SW 1271 (cell line): ENCODE data around the gene CPED1.

Experiments
- DNase-seq, 2 experiments: peaks; one replicate each; lab custom pipeline; 2025; lab: John Stamatoyannopoulos, UW

Gene CPED1

DNA sequence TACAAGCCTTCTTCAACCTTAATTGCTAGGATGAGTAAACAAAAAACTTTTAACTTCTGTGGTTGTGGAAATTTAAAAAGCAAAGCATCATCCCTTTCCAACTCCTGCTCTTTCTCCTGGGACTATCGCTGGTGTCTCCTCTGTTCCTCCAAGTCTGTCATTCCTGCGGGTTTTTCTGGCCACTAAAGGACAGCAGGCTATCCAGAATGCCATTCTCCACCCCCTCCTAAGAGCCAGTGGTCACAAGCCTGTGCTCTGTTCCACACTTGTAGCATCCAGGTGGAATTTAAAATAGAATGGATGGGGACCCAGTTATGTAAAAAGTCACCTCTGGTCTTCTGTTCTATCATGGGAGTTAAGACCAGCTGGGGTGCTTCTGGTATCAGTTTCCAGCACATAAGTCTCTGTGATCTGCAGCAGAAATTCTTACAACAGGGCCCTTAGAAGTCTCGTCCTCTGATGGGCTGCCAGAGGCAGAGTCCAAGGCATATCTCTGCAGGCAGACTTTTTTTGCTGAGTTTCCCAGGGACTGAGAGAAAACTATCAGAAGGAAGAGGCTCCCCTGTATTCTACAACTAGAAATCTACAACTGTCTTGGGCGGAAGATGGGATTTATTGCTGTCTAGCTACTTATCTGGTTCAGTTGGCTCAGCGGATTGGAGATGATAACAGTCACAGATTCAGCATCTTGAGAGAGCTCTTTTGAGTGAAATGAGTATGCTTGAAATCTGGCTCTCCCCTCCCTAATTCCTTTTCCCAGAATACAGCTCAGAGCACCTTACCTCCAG, 335.2 kb downstream of the CPED1 start:
- DNase-seq = no peak

DNA sequence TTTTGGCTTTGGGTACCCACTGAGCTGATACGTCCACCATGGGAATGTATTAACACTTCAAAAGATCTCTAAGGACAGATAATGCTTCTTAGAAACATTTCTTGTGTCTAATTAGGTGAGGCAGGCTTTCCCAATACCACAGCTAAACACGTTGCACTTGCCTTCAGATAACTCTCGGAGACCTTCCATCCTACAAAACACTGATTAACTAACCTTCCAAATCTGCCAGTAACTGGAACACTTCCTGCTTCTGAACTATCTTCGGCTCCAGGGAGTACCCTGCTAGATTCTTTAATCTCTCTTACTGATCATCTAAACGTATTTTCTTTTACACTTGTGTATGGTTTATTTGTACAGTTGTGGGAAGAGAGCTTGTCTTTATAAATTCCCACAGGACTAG, 339.2 kb downstream of the CPED1 start:
- DNase-seq = no peak

DNA sequence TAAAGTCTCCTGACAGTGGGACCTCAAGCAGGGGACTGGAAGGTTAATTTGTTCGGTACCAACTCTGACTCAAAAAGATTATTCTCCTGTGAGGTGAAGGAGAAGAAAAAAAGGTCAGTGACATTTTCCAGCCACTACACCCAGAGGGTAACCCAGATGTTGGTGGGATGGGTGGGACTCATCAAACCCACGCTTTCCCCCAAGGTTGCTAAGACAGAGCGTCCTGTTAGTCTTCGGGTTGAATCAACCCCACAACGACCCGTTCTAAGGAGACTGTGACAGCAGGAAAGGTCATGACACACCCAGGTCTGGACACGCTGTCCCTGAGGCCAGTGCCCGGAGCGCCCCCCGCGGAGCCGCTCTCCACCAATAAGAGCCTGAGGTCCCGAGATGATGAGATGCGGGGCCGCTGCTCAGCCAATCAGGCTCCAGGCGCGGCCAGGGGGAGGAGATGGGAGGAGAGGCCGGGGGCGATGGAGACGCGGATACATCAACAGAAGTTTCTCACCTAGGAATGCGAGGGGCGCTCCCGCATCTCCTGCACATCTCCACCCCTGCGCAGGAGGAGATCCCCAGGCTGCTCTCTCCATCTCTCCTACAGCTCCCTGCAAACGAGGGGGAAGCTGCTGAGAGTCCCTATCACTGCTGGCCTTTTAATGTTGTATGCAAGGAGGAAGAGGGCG, 340.1 kb downstream of the CPED1 start, which contains the start of gene WNT16:
WNT16 (plus strand) TSS at position 493 of the 683 bp plus-strand sequence. CDS start 293 bp downstream, outside the sequence.
- DNase-seq = no peak

DNA sequence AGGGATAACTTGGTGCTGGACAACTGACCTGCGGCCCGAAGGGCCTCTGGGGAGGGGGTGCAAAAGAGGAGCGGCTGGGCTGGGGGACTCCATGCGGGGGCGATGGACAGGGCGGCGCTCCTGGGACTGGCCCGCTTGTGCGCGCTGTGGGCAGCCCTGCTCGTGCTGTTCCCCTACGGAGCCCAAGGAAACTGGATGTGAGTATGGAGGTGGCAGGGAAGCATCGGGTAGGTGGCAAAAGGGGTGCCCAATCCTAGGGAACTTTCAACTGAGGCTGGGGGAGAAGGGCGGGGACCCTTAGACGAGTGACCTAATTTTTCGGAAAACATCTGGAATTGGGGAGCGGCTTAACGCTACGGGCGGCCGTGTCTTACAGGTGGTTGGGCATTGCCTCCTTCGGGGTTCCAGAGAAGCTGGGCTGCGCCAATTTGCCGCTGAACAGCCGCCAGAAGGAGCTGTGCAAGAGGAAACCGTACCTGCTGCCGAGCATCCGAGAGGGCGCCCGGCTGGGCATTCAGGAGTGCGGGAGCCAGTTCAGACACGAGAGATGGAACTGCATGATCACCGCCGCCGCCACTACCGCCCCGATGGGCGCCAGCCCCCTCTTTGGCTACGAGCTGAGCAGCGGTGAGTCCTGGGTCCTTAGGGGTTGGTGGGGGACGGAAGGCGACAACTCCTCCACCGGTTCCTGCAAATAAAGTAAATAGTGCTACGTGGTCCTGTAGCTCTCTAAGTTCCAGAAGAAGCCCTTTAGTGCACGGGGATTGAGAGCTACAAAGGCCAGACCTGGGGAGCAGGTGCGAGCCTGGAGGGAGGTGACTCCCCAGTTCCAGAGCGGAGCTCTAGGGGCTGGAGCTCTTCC, 340.9 kb downstream of the CPED1 start:
- DNase-seq = peak in 1 of 2 experiments; percentile 47

DNA sequence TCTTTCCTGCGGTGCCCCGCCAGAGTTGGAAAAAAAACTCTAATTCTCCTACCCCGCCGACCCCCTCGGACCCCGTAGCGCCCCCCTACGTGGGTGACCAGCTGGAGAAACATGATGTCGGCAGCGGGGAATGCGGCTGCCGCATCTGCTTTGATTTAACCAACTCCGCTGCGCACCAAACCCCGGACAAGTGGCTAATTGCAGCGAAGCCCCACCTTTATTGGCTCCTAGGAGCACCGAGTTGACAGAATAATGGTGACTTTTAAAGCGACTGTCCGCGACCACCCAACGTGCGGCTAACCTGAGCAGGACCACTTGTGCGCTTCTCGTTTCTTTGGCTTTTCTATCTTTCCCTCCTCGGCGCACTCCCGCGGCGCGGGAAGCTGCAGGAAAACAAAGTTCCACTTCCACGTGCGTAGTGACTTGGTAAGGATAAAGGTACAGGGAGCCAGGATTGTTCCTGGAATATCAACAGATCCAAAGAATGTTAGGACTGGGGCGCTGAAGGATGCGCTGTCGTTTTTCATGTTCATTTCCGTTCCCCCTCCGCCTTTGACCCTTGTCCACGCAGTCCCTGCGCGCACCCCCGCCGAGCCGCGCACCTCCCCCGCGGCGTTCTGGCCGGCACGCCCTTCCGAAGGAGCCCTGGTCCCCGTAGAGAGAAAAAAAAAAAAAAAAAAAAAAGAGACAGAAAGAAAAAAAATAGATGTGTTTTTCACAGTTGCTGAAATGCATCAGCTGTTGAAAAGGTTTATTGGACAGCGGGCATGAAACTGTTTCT, 341.7 kb downstream of the CPED1 start:
- DNase-seq = no peak

DNA sequence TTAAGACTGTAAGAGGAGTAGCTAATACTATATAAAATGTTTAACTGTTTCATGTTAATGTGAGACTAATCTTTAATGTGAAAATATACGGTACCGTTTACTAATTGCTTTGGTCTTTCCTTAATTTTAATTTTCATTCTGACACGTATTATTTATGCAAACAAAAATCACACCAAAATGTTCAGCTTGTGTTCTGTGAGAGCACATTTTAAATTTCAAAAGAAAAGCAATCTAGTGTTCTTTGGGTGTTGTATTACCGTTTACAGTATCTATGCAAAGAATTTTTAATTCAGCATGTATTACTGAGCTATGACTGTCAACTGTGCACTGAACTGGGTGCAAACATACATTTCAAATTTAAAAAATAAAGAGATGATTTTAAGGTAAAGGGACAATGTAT, 342.5 kb downstream of the CPED1 start:
- no peak for DNase-seq

DNA sequence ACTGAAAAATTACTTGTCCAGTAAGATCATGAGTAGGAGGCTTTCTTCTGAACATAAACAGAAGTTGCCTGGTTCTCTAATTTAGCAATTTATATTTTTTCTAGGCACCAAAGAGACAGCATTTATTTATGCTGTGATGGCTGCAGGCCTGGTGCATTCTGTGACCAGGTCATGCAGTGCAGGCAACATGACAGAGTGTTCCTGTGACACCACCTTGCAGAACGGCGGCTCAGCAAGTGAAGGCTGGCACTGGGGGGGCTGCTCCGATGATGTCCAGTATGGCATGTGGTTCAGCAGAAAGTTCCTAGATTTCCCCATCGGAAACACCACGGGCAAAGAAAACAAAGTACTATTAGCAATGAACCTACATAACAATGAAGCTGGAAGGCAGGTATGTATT, 343.1 kb downstream of the CPED1 start:
- no peak for DNase-seq

DNA sequence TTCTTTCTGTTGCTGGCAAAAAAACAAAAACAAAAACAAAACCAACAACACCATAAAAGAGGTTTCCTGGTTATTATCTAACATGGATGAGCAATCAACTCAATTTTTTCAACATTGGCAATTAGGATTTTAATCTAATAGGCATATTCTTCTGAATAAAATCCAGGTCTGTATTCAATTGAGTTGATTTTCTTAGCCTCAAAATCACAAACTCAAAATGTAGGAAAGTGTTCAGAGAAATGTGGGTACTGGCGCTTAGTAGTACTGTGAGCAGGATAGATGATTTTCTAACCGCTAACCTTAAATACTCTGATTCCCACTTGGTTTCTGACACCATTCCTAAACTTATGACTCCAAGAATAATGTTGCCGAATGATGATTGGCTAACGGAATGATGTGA, 345.9 kb downstream of the CPED1 start:
- DNase-seq = no peak

DNA sequence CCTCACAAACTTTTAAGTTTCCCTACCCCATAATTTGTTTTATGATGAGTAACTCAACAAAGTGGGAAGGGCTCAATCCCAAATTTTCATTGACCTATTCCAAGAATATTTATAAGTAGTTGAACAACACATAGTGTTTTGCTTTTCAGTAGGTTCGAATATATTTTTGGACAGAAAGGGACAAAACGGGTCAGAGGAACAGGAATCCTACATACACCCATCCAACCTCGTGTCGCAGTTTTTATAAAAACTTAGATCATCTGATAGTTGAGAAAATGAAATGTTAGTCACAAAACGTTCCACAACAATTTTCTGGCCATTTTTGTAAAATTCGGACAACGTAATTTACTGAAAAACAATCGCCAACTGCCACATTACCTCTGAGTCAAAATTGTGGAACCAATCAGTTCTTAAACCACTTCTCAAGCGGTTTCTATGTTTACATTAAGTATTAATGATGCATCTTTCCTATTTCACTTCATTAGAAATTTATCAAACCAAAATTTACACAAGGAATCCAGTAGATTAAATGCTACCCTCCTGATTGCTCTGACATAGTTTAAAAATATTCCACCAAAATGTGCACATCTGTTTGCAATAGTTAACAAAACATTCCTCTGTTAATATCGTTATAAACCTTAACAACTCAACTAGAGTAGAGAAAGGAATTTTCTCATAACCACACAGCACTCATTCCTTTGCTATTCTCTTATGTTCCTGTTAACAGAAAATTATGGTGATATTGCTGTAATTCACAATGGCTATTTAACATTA, 346.6 kb downstream of the CPED1 start:
- no peak for DNase-seq

DNA sequence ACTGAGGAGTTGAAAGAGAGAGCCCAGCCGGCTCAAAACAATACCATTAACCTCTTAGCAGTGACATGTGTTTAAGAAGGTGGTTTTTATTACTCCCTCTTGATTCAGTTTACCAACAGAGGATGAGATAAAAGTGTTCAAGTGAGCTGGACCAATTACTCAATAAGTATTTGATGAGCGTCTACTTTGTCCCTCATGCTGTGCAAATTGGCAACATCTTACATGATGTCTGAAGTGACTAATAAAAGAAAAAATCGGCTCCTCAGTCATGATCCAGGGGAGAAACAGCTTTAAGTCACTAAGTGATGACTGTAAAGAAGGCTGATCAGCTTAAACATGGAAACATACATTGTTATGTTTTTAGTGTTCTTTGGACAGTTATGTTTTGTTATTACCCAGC, 348.1 kb downstream of the CPED1 start:
- no peak for DNase-seq

DNA sequence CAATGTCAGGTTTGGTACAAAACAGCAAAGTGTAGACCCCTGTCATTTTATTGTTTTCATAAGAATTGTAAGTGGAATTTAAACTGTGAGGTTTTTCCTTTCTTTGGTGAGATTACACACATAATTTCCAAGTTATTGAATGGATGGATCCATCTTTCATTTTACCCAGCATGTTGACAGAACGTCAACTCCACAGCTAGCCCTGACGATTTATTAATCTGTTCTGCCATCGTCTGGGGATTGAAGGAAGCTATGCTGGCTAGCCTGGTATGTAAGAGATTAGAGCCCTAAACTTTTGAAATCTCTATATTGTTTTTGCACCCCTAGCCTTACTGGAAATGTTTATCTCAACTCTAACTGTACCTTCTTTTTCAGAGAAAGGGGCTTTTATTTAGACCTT, 348.9 kb downstream of the CPED1 start:
- no peak for DNase-seq

DNA sequence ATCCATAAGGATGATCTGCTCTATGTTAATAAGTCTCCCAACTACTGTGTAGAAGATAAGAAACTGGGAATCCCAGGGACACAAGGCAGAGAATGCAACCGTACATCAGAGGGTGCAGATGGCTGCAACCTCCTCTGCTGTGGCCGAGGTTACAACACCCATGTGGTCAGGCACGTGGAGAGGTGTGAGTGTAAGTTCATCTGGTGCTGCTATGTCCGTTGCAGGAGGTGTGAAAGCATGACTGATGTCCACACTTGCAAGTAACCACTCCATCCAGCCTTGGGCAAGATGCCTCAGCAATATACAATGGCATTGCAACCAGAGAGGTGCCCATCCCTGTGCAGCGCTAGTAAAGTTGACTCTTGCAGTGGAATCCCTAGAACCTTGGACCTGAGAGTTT, 350.6 kb downstream of the CPED1 start:
- no peak for DNase-seq

DNA sequence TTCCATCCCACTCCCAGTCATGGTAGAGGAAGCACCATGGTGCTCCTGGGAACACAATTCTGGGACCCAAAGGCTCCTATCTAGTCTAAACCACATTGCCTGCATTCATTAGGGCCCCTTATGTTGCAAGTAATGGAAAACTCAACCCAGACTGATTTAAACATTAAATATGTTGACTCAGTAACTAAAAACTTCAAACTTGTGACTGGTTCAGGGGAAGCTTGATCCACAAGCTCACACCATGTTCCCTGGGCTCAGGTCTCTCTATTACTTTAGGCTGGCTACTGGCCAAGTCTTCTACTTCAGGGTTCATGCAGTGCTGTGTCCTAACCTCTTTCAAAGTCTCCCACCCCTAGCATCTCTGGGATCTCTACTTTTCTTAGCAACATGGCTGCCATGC, 353.4 kb downstream of the CPED1 start:
- no peak for DNase-seq

DNA sequence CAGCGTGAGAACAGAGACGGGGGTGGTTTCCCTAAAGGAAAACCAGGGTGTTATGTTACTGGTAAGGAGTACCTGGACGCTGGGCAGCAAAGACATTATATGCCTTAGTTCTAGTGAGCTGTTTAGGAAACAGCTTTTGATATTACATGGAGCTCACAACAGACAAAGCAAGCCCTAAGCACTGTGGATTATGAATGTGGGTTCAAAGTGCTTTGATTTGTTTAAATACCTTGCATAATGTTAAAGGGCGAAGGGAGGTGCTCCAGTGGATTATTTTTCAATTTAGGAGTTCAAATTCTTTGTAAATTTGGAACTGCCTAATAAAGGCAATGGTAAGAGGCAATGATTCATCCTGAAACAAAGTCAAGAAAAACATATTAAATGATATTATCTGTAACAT, 354.1 kb downstream of the CPED1 start:
- DNase-seq = no peak

DNA sequence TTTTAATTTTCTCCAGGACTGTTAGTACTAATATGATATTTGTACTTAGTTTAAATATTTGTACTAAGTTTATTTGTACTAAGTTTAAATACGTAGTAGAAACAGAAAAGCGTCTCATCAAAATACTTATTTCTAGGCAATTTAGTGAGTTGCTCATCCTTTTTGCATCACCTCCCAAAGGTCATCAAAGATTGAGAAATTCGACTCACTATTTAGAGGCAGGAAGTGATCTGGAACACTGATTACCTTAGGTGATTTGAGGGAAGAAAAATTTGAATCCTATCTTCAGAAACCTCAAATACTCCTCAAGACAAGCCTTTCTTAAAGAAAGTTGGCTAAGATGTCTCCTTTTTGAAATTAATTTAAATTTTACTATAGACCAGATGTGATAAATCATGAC, 354.8 kb downstream of the CPED1 start:
- DNase-seq = no peak

DNA sequence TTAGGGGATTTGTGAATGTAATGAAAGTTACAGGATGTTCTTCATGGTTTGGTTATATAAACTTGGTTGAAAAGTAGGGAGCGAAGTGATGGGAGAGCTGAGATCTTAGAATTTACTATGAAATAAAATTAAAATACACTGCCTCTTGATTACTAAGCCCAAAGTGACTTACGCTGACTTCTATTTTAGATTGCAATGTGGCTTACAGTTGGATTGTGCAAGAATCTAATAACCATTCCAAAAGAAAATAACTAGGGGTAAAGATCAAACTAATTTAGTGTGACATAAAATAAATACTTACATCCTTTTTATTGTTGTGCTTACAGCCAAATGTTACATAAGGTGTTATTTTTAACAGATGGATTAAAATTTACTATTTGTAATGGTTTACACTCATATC, 355.6 kb downstream of the CPED1 start:
- DNase-seq = no peak

DNA sequence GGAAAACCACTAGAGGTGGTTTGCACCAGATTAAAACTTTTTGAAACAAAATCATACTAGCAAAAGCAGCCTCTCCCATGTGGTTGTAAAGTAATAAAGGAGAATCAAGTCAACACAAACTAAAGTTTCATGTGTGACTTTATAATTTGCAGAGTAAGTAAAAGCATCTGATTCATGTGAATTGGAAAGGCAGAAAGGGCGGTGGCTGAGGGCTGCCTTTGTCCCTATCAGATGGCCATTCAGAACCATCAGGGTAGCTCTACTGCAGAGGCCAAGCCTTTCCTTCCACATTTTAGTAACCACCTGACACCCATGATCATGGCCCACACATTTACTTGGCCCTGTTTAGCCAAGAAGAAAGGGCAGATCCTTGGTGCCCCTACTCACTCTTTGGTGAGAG, 356.0 kb downstream of the CPED1 start:
- DNase-seq = no peak
